SW480 (cell line): Measurements from ENCODE around the gene NDUFB10.
"Not testable (repeated sequence)": the region's sequence is repeated elsewhere in the genome, so short reads cannot be mapped to it uniquely, and the experiment has no call there.

ENCODE experiments used
- DNase-seq: peaks from one replicate; pipeline ENCODE4 v3.0.0-alpha.2; 2016; ENCODE audit warnings: low spot score

NDUFB10 gene

GRCh38 chr16:1924095-1924494 lies 35.2 kb upstream of the NDUFB10 start:
- no peak for DNase-seq

- DNase-seq, result no peak
Observed at GRCh38 chr16:1926271-1926670, 33.1 kb upstream of the NDUFB10 start.

GRCh38 chr16:1929105-1929504 lies 30.2 kb upstream of the NDUFB10 start:
- no peak for DNase-seq

- DNase-seq, result peak; percentile 66
Observed at GRCh38 chr16:1929578-1930337, 29.6 kb upstream of the NDUFB10 start.

- no peak for DNase-seq
Observed at GRCh38 chr16:1930338-1930720, 29.0 kb upstream of the NDUFB10 start.

- DNase-seq, result peak; percentile 47
Observed at GRCh38 chr16:1932050-1933028, 27.0 kb upstream of the NDUFB10 start.

- no peak for DNase-seq
Observed at GRCh38 chr16:1933097-1933661, 26.2 kb upstream of the NDUFB10 start.

GRCh38 chr16:1936945-1937479 lies 22.3 kb upstream of the NDUFB10 start:
- DNase-seq, result no peak

GRCh38 chr16:1938316-1938715 lies 21.0 kb upstream of the NDUFB10 start:
- DNase-seq, result no peak

- no peak for DNase-seq
Observed at GRCh38 chr16:1938910-1939309, 20.4 kb upstream of the NDUFB10 start.

GRCh38 chr16:1939833-1940232 lies 19.5 kb upstream of the NDUFB10 start:
- not testable (repeated sequence) for DNase-seq

GRCh38 chr16:1940273-1941161 lies 18.8 kb upstream of the NDUFB10 start:
- DNase-seq, result peak; percentile 60

- DNase-seq, result peak; percentile 78
Observed at GRCh38 chr16:1941162-1942046, 17.9 kb upstream of the NDUFB10 start.

GRCh38 chr16:1942047-1942809 lies 17.1 kb upstream of the NDUFB10 start:
- DNase-seq, result no peak

GRCh38 chr16:1942810-1943726 lies 16.3 kb upstream of the NDUFB10 start, which contains the start of gene MSRB1:
Gene MSRB1 (minus strand): TSS chr16:1943199. CDS start chr16:1943156, 43 bp downstream.
- DNase-seq, result peak; percentile 97

GRCh38 chr16:1944612-1945199 lies 14.6 kb upstream of the NDUFB10 start:
- DNase-seq, result no peak

GRCh38 chr16:1945559-1946391 lies 13.6 kb upstream of the NDUFB10 start:
- DNase-seq, result no peak
